ENCODE results near the gene PLEKHG2. TPM values are rescaled to one million over a fixed set of nuclear protein-coding genes. Genes with fewer than 3 reads are reported as not detected.

PLEKHG2 gene
- total and polyA plus RNA-seq, 11 donors, result 8.9 to 38.5 (median 13.3) TPM

- intact Hi-C loops (cut with DNase I), result no loop called here
These were observed 53.7 kb downstream of the PLEKHG2 start for GRCh38 chr19:39465956-39466747.

DNA sequence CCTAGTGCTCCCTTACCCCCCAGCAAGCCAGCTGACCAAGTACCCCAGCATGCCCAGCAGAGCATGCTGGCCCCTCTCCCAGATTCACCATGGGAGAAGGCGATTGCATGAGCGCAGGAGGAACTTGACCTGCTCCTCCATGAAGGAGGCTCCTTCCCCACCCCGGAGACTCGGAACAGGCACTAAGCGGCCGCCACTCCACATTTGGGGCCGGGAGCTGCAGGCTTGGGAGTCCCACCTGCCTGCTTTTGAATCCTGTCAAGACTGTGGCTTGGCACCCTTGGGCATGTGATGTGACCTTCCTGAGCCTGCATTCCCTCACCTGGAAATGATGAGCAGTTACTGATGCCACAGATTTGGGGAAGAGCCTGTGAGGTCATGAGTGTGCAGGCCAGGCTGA, 55.5 kb downstream of the PLEKHG2 start:
- no peaks in the 10 kb centered on the region for H3K4me1 ChIP-seq
- intact Hi-C loops (cut with DNase I), result no loop called here
- no peaks in the 10 kb centered on the region for H3K27me3 ChIP-seq
- ATAC-seq (no peak), DNase-seq (no peak)
- no peak overlapping the region for H3K4me3 ChIP-seq
- TF ChIP-seq, protein P1, sequence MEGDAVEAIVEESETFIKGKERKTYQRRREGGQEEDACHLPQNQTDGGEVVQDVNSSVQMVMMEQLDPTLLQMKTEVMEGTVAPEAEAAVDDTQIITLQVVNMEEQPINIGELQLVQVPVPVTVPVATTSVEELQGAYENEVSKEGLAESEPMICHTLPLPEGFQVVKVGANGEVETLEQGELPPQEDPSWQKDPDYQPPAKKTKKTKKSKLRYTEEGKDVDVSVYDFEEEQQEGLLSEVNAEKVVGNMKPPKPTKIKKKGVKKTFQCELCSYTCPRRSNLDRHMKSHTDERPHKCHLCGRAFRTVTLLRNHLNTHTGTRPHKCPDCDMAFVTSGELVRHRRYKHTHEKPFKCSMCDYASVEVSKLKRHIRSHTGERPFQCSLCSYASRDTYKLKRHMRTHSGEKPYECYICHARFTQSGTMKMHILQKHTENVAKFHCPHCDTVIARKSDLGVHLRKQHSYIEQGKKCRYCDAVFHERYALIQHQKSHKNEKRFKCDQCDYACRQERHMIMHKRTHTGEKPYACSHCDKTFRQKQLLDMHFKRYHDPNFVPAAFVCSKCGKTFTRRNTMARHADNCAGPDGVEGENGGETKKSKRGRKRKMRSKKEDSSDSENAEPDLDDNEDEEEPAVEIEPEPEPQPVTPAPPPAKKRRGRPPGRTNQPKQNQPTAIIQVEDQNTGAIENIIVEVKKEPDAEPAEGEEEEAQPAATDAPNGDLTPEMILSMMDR (IDR thresholded peaks at IDR 0.05), result no peak
- no peaks in the 10 kb centered on the region for H3K9me3 ChIP-seq
- WGBS, 4 donors, result 92 to 100% (median 94%) methylated on average over 3 to 7 of the region's 7 CpGs
- H3K36me3 ChIP-seq, result peaks cover 0 to 100% (median 99%) of the 10 kb centered on the region in 9 donors
- H3K27ac ChIP-seq, result no peak overlapping the region

More at GRCh38 chr19:39465956-39466747, 53.7 kb downstream of the PLEKHG2 start:
- H3K27me3 ChIP-seq, result no peaks in the 10 kb centered on the region
- no peak for DNase-seq
- no peaks in the 10 kb centered on the region for H3K4me1 ChIP-seq
- H3K4me3 ChIP-seq, result no peak overlapping the region
- 94 to 96% (median 95%) methylated on average over 18 of the region's 18 CpGs for WGBS, 4 donors
- peaks cover 0 to 98% (median 88%) of the 10 kb centered on the region in 9 donors for H3K36me3 ChIP-seq
- H3K27ac ChIP-seq, result no peak overlapping the region
- no peaks in the 10 kb centered on the region for H3K9me3 ChIP-seq
- TF ChIP-seq POLR2A (IDR thresholded peaks at IDR 0.05), result no peak
- TF ChIP-seq, protein P1 (IDR thresholded peaks at IDR 0.05), result no peak
- peak in 1 of 4 donors; percentile 30 for ATAC-seq

DNA sequence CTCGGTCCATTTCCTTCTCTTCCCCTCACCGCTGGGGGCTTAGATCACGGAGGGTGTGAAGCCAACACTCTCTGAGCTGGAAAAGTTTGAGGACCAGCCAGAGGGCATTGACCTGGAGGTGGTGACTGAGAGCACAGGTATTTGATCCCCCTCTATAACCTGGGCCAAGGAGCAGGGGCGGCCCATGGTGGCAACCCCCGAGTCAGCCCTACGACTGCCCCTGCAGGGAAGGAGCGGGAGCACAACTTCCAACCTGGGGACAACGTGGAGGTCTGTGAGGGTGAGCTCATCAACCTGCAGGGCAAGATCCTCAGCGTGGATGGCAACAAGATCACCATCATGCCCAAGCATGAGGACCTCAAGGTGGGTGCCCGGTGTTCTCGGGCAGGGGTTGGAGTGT, 56.6 kb downstream of the PLEKHG2 start:
- ATAC-seq (no peak), DNase-seq (no peak)
- H3K4me1 ChIP-seq, result no peaks in the 10 kb centered on the region
- 81 to 92% (median 91%) methylated on average over 4 to 11 of the region's 11 CpGs for WGBS, 4 donors
- peaks cover 2 to 100% (median 100%) of the 10 kb centered on the region in 9 donors for H3K36me3 ChIP-seq
- H3K4me3 ChIP-seq, result no peak overlapping the region
- intact Hi-C loops (cut with DNase I), result no loop called here
- no peak overlapping the region for H3K27ac ChIP-seq
- H3K27me3 ChIP-seq, result no peaks in the 10 kb centered on the region
- H3K9me3 ChIP-seq, result no peaks in the 10 kb centered on the region
- no peak for TF ChIP-seq POLR2A (IDR thresholded peaks at IDR 0.05)
- TF ChIP-seq, protein P1 (IDR thresholded peaks at IDR 0.05), result no peak

- Histone ChIP-seq H3K9me3 (no peaks in the 10 kb centered on the region), H3K4me1 (no peaks in the 10 kb centered on the region), H3K4me3 (no peak overlapping the region), H3K36me3 (peaks cover 2 to 100% (median 99%) of the 10 kb centered on the region in 9 donors), H3K27ac (no peak overlapping the region), H3K27me3 (no peaks in the 10 kb centered on the region)
- DNase-seq (no peak), ATAC-seq (no peak)
- intact Hi-C loops (cut with DNase I), result no loop called here
- 89 to 92% (median 90%) methylated on average over 6 of the region's 6 CpGs for WGBS, 4 donors
- TF ChIP-seq POLR2A (IDR thresholded peaks at IDR 0.05), result no peak
- TF ChIP-seq, protein P1 (IDR thresholded peaks at IDR 0.05), result no peak
These were observed 57.1 kb downstream of the PLEKHG2 start for GRCh38 chr19:39469567-39469966.
